Endothelial cell of umbilical vein (primary cell): ENCODE measurements around the gene BACH2. TPM values are rescaled to one million over a fixed set of nuclear protein-coding genes. Genes with fewer than 3 reads are reported as not detected.

ENCODE experiments used
- BruUV-seq: library from RNA; stranded (reverse); fragments of 400-500 nt; replicated peaks from 2 replicates; lab custom pipeline; 2021; lab: Mats Ljungman, UMichigan
- CTCF ChIA-PET: fragments of 300-600, 350-600 bp; sonication (Branson Sonifier 250); formaldehyde crosslinking; loops from one replicate; lab custom pipeline; 2021; ENCODE audit warnings: antibody characterized with exemption, inconsistent platforms; lab: Charles Lee
- POLR2A ChIA-PET: fragments of 300-600, 350-600 bp; sonication (Branson Sonifier 250); formaldehyde crosslinking; loops from one replicate; lab custom pipeline; 2021; ENCODE audit warnings: antibody characterized with exemption, inconsistent platforms; lab: Charles Lee
- DNase-seq: peaks from one replicate; pipeline ENCODE4 v3.0.0-alpha.2; 2011; ENCODE audit warnings: low read depth, low spot score
- FAIRE-seq: peaks from 2 replicates; lab custom pipeline; 2011; peaks lifted over from hg19 to GRCh38; lab: Jason Lieb, UNC
- H2AFZ ChIP-seq: 2 replicates; pipeline ENCODE4 v1.6.0; 2012; ENCODE audit warnings: low read depth, low read length, control low read depth, inconsistent platforms
- H3K27ac ChIP-seq: 2 replicates; pipeline ENCODE4 v1.5.1; 2011; ENCODE audit warnings: low read depth, mild to moderate bottlenecking, control low read depth, low read length, moderate library complexity; ENCODE audit not compliant: insufficient read depth
- H3K27me3 ChIP-seq, 2 experiments: 2 replicates each; pipeline versions ENCODE4 v1.6.0 to v1.6.1; 2011; ENCODE audit warnings: low read length in 2 of 2, mixed read lengths in 1 of 2; ENCODE audit not compliant: control insufficient read depth in 2 of 2, insufficient read depth in 2 of 2
- H3K36me3 ChIP-seq, 2 experiments: 2 replicates in 1 of 2; 3 replicates in 1 of 2; pipeline ENCODE4 v1.5.1; 2011; ENCODE audit warnings: low read length in 2 of 2, mild to moderate bottlenecking in 1 of 2, moderate library complexity in 1 of 2; ENCODE audit not compliant: control insufficient read depth in 2 of 2, insufficient read depth in 2 of 2; ENCODE audit errors: extremely low read depth in 1 of 2
- H3K4me1 ChIP-seq: 3 replicates; pipeline ENCODE4 v1.5.1; 2011; ENCODE audit warnings: mild to moderate bottlenecking, low read length; ENCODE audit not compliant: control insufficient read depth, insufficient read depth; ENCODE audit errors: extremely low read depth
- H3K4me2 ChIP-seq: 2 replicates; pipeline ENCODE4 v1.6.1; 2011; ENCODE audit warnings: low read length, control low read depth, mixed read lengths; ENCODE audit not compliant: insufficient read depth
- H3K4me3 ChIP-seq, 3 experiments: fragments of 200-600 bp in 1 of 3; sonication (generic), shearing (Covaris generic) in 1 of 3; replicated peaks in 1 of 3; 2 replicates each; pipeline ENCODE4 v1.5.1; 2011 to 2016; ENCODE audit warnings: control low read depth in 3 of 3, low read length in 3 of 3, mild to moderate bottlenecking in 2 of 3, inconsistent platforms in 1 of 3, low read depth in 1 of 3, moderate library complexity in 1 of 3; ENCODE audit not compliant: insufficient read depth in 1 of 3
- H3K79me2 ChIP-seq: 2 replicates; pipeline ENCODE4 v1.6.0; 2012; ENCODE audit warnings: low read length, inconsistent platforms; ENCODE audit not compliant: control insufficient read depth, insufficient read depth
- H3K9ac ChIP-seq: replicated peaks from 2 replicates; pipeline ENCODE3; 2011; ENCODE audit warnings: low read length, control low read depth; ENCODE audit not compliant: insufficient read depth; ENCODE audit errors: extremely low read depth
- H3K9me1 ChIP-seq: replicated peaks from 3 replicates; pipeline ENCODE4 v1.6.0; 2011; ENCODE audit warnings: mild to moderate bottlenecking, low read length; ENCODE audit not compliant: control insufficient read depth, insufficient read depth; ENCODE audit errors: extremely low read depth
- H3K9me3 ChIP-seq: replicated peaks from 2 replicates; pipeline ENCODE4 v1.5.1; 2012; ENCODE audit warnings: low read length, inconsistent platforms; ENCODE audit not compliant: control insufficient read depth, insufficient read depth
- H4K20me1 ChIP-seq: replicated peaks from 2 replicates; pipeline ENCODE3; 2011; ENCODE audit warnings: mild to moderate bottlenecking, low read length; ENCODE audit not compliant: control insufficient read depth, insufficient read depth; ENCODE audit errors: extremely low read depth
- CTCF ChIP-seq, 2 donors: IDR thresholded peaks; 1 replicate in 1 of 2; 2 replicates in 1 of 2; pipeline ENCODE4 v1.5.1; 2011; ENCODE audit warnings: low read length in 2 of 2, mild to moderate bottlenecking in 2 of 2, moderate library complexity in 2 of 2, control low read depth in 1 of 2, inconsistent platforms in 1 of 2, low read depth in 1 of 2; ENCODE audit not compliant: insufficient read depth in 1 of 2; ENCODE audit errors: extremely low read depth in 1 of 2
- EZH2 ChIP-seq: IDR thresholded peaks from 2 replicates; pipeline ENCODE4 v1.6.1; 2012; ENCODE audit warnings: borderline replicate concordance, low read depth, mild to moderate bottlenecking, moderate library complexity, low read length, inconsistent platforms; ENCODE audit not compliant: severe bottlenecking
- FOS ChIP-seq: IDR thresholded peaks from 2 replicates; pipeline ENCODE4 v1.6.1; 2011; ENCODE audit warnings: mild to moderate bottlenecking, low read length, moderate library complexity, borderline replicate concordance; ENCODE audit not compliant: insufficient read depth
- GATA2 ChIP-seq: IDR thresholded peaks from 2 replicates; pipeline ENCODE4 v1.7.0; 2011; ENCODE audit warnings: low read depth, mild to moderate bottlenecking, moderate library complexity, mixed read lengths, low read length; ENCODE audit not compliant: insufficient read length, insufficient read depth
- JUN ChIP-seq: IDR thresholded peaks from 2 replicates; pipeline ENCODE4 v1.6.1; 2011; ENCODE audit warnings: borderline replicate concordance, low read depth; ENCODE audit not compliant: insufficient read length, insufficient read depth
- MYC ChIP-seq: IDR thresholded peaks from one replicate; pipeline ENCODE4 v1.6.1; 2011; ENCODE audit warnings: mild to moderate bottlenecking, low read depth, low read length
- POLR2A ChIP-seq: IDR thresholded peaks from 2 replicates; pipeline ENCODE4 v1.6.1; 2012; ENCODE audit warnings: low read depth, mild to moderate bottlenecking, control low read depth, low read length
- POLR2AphosphoS5 ChIP-seq: IDR thresholded peaks from 2 replicates; pipeline ENCODE4 v1.6.1; 2012; ENCODE audit warnings: low read depth, mild to moderate bottlenecking, control low read depth, low read length, moderate library complexity; ENCODE audit not compliant: insufficient read depth
- dilution Hi-C: fragments of 300-500 bp; cut with MboI; formaldehyde crosslinking; loops from one replicate; pipeline ENCODE4 v1.15.0; 2019; ENCODE audit warnings: low sequenced_read_pairs; ENCODE audit not compliant: extremely low pct_ligation_motif_present
- intact Hi-C: fragments of 100-400 bp; cut with micrococcal nuclease; formaldehyde crosslinking; loops from one replicate; pipeline ENCODE4 v1.10.0; 2022
- polyA plus RNA-seq, 4 experiments: library from polyadenylated mRNA; depleted of rRNA in 3 of 4; stranded (reverse) in 3 of 4; unstranded in 1 of 4; fragments of >200 nt; gene quantifications; 2 replicates each; pipeline versions ENCODE4 v1.2.1 to v1.2.3, GENCODE V29; 2011 to 2012; ENCODE audit warnings: missing spikeins in 1 of 4
- total RNA-seq: library from RNA; stranded (reverse); gene quantifications from 2 replicates; pipeline ENCODE4 v1.2.3, GENCODE V29; 2021
- TF ChIP-seq, protein P1 (sequence below): IDR thresholded peaks from 2 replicates; pipeline ENCODE4 v1.6.1; 2011; ENCODE audit not compliant: insufficient read depth, insufficient read length

Gene BACH2
- total and polyA plus RNA-seq, 2 donors (not counting 3 experiments of a cell fraction or from before 2014, with no cell fraction given) = 1.7 to 5.6 TPM

DNA sequence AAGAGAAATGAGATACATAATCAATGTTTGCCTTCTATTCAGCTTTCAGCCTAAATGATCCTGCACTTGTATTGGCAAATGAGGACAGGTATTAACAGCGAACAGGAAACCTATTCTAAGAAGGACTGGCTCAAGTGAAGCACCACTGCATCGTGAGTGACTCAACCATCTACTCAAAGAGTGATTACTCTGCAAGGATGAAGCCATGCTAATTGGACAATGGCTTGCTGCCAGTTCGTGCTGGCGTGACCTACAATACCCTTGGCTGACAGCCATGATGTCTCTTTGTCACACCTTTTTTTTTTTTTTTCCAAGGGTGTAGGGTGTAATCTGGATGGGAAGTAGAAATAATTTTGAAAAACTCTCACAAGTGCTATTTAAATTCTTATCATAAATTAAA lies 297.5 kb downstream of the BACH2 start:
- Histone ChIP-seq H4K20me1 (no peaks in the 10 kb centered on the region), H3K79me2 (no peaks in the 10 kb centered on the region), H3K9me1 (no peaks in the 10 kb centered on the region), H3K9ac (no peak overlapping the region), H3K4me2 (no peak overlapping the region), H3K4me1 (no peaks in the 10 kb centered on the region), H3K27me3 (no peaks in the 10 kb centered on the region), H3K36me3 (no peaks in the 10 kb centered on the region), H3K4me3 (no peak overlapping the region), H3K9me3 (no peaks in the 10 kb centered on the region), H2AFZ (no peak overlapping the region), H3K27ac (no peak overlapping the region)
- BruUV-seq = no TSS peak
- CTCF ChIA-PET = interaction anchor here (1.2 kb wide), 1 partner anchor 59 kb away, joined by 3 read pairs; no protein-coding TSS in a partner anchor
- dilution Hi-C loops (no loop called here), intact Hi-C loops (no loop called here)
- POLR2A ChIA-PET = no interaction called here
- DNase-seq (no peak), FAIRE-seq (no peak)
- TF ChIP-seq POLR2AphosphoS5 (no peak), GATA2 (no peak), CTCF (IDR thresholded peaks at IDR 0.05; ENCODE audit: extremely low read depth in 1 of 2, insufficient read depth in 1 of 2, low read depth in 1 of 2, low read length in 2 of 2) (no peak), MYC (no peak), FOS (peak; percentile 7), EZH2 (no peak), JUN (no peak), POLR2A (no peak)
- TF ChIP-seq, protein P1, sequence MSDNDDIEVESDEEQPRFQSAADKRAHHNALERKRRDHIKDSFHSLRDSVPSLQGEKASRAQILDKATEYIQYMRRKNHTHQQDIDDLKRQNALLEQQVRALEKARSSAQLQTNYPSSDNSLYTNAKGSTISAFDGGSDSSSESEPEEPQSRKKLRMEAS = no peak
